CD14-positive monocyte (primary cell): Measurements from ENCODE around the gene PIEZO1. TPM values are rescaled to one million over a fixed set of nuclear protein-coding genes. Genes with fewer than 3 reads are reported as not detected.
A peak's percentile ranks its signal among the peaks of the same experiment; 100 is the strongest.

Experiments used
- DNase-seq, 3 donors: peaks; one replicate each; pipeline ENCODE4 v3.0.0-alpha.2; 2011 to 2022
- H2AFZ ChIP-seq: 2 replicates; pipeline ENCODE4 v1.6.0; 2012; ENCODE audit warnings: mild to moderate bottlenecking, low read depth, low read length, inconsistent platforms; ENCODE audit not compliant: insufficient read depth, poor library complexity, severe bottlenecking
- H3K27ac ChIP-seq, 2 donors: 1 replicate in 1 of 2; 2 replicates in 1 of 2; pipeline ENCODE4 v1.5.1; 2012 to 2013; ENCODE audit warnings: low read length in 2 of 2, control low read depth in 1 of 2, inconsistent platforms in 1 of 2, low read depth in 1 of 2, mild to moderate bottlenecking in 1 of 2
- H3K27me3 ChIP-seq, 2 donors: one replicate each; pipeline versions ENCODE4 v1.6.0 to v1.6.1; 2011 to 2013; ENCODE audit warnings: low read length in 2 of 2; ENCODE audit not compliant: control insufficient read depth in 2 of 2, insufficient read depth in 2 of 2
- H3K36me3 ChIP-seq, 2 donors: replicated peaks in 1 of 2; 1 replicate in 1 of 2; 2 replicates in 1 of 2; pipeline versions ENCODE4 v1.5.1 to v1.6.1; 2012 to 2013; ENCODE audit warnings: low read length in 2 of 2, control low read depth in 1 of 2, inconsistent platforms in 1 of 2, mild to moderate bottlenecking in 1 of 2; ENCODE audit not compliant: insufficient read depth in 2 of 2, control insufficient read depth in 1 of 2
- H3K4me1 ChIP-seq, 2 donors: 1 replicate in 1 of 2; 2 replicates in 1 of 2; pipeline versions ENCODE4 v1.5.1 to v1.6.1; 2012 to 2013; ENCODE audit warnings: low read length in 2 of 2, control low read depth in 1 of 2, inconsistent platforms in 1 of 2, mild to moderate bottlenecking in 1 of 2, moderate library complexity in 1 of 2; ENCODE audit not compliant: insufficient read depth in 2 of 2, control insufficient read depth in 1 of 2
- H3K4me2 ChIP-seq: replicated peaks from 2 replicates; pipeline ENCODE3; 2012; ENCODE audit warnings: low read length, moderate library complexity, mild to moderate bottlenecking; ENCODE audit not compliant: poor library complexity, severe bottlenecking; ENCODE audit errors: extremely low read depth
- H3K4me3 ChIP-seq, 3 experiments: fragments of 200-600 bp in 1 of 3; sonication (generic) in 1 of 3; replicated peaks in 1 of 3; 1 replicate in 2 of 3; 2 replicates in 1 of 3; pipeline ENCODE4 v1.5.1; 2011 to 2013; ENCODE audit warnings: low read length in 3 of 3, mild to moderate bottlenecking in 3 of 3, control low read depth in 2 of 3, low read depth in 2 of 3, inconsistent platforms in 1 of 3, moderate library complexity in 1 of 3
- H3K79me2 ChIP-seq: 2 replicates; pipeline ENCODE4 v1.6.0; 2012; ENCODE audit warnings: mild to moderate bottlenecking, control low read depth, inconsistent platforms, low read length, moderate library complexity; ENCODE audit not compliant: insufficient read depth
- H3K9ac ChIP-seq: 2 replicates; pipeline ENCODE4 v1.6.0; 2017; ENCODE audit warnings: low read length, mild to moderate bottlenecking; ENCODE audit not compliant: insufficient read depth, poor library complexity, severe bottlenecking
- H3K9me3 ChIP-seq, 2 donors: replicated peaks in 1 of 2; 1 replicate in 1 of 2; 2 replicates in 1 of 2; pipeline versions ENCODE4 v1.5.1 to v1.6.1; 2012 to 2013; ENCODE audit warnings: low read length in 2 of 2, control low read depth in 1 of 2; ENCODE audit not compliant: control insufficient read depth in 1 of 2, insufficient read depth in 1 of 2
- H4K20me1 ChIP-seq: 2 replicates; pipeline ENCODE4 v1.6.0; 2012; ENCODE audit warnings: mild to moderate bottlenecking, low read length, control low read depth, moderate library complexity; ENCODE audit not compliant: insufficient read depth
- H3K27ac Mint-ChIP-seq, 7 donors: one replicate each; pipeline ENCODE4 v1.8.0; 2020; ENCODE audit warnings: mild to moderate bottlenecking in 7 of 7, mixed read lengths in 7 of 7, moderate library complexity in 6 of 7, inconsistent platforms in 2 of 7
- H3K27me3 Mint-ChIP-seq, 3 donors: one replicate each; pipeline ENCODE4 v1.8.0; 2021 to 2022; ENCODE audit warnings: low read depth in 3 of 3, mild to moderate bottlenecking in 3 of 3, mixed read lengths in 3 of 3, moderate library complexity in 3 of 3, inconsistent platforms in 1 of 3
- H3K36me3 Mint-ChIP-seq, 2 donors: one replicate each; pipeline ENCODE4 v1.8.0; 2020; ENCODE audit warnings: mixed read lengths in 2 of 2, inconsistent platforms in 1 of 2, mild to moderate bottlenecking in 1 of 2
- H3K4me1 Mint-ChIP-seq: one replicate; pipeline ENCODE4 v1.8.0; 2020; ENCODE audit warnings: mild to moderate bottlenecking, mixed read lengths
- H3K4me3 Mint-ChIP-seq, 2 donors: one replicate each; pipeline ENCODE4 v1.8.0; 2020; ENCODE audit warnings: mild to moderate bottlenecking in 2 of 2, mixed read lengths in 2 of 2, moderate library complexity in 1 of 2
- H3K9me3 Mint-ChIP-seq, 7 donors: one replicate each; pipeline ENCODE4 v1.8.0; 2020 to 2022; ENCODE audit warnings: mixed read lengths in 7 of 7, mild to moderate bottlenecking in 6 of 7, moderate library complexity in 6 of 7, inconsistent platforms in 2 of 7
- CTCF ChIP-seq: fragments of 200-600 bp; IDR thresholded peaks from one replicate; pipeline ENCODE4 v1.8.0; 2022; ENCODE audit warnings: antibody characterized with exemption, mild to moderate bottlenecking
- WGBS: methylation state at CpG from one replicate; pipeline ENCODE4 v1.1.5; 2013; ENCODE audit warnings: missing lambda C conversion rate; ENCODE audit not compliant: insufficient coverage; 5-methylcytosine and 5-hydroxymethylcytosine counted together
- intact Hi-C, 2 donors: fragments of 100-400 bp; cut with micrococcal nuclease; formaldehyde crosslinking; loops; one replicate each; pipeline versions ENCODE4 v1.15.0 to v1.15.1; 2023
- polyA plus RNA-seq, 3 donors: library from polyadenylated mRNA; depleted of rRNA in 1 of 3; unstranded in 2 of 3; stranded (reverse) in 1 of 3; fragments of 300-500 nt in 2 of 3; fragments of >200 nt in 1 of 3; fragmentation: Illumina TruSeq in 2 of 3; gene quantifications; 1 replicate in 2 of 3; 2 replicates in 1 of 3; pipeline ENCODE4 v1.2.3, GENCODE V29; 2012 to 2021

Gene PIEZO1
- polyA plus RNA-seq, 3 donors, result 10.2 to 405 (median 15.0) TPM

GRCh38 chr16:88807626-88808453 is 22.8 kb upstream of the PIEZO1 start:
- H3K9ac ChIP-seq, result no peak overlapping the region
- peak overlapping the region in 2 of 7 donors; percentile 53 to 63 for H3K27ac Mint-ChIP-seq
- peaks cover 14 to 25% of the 10 kb centered on the region in 2 donors for H3K36me3 ChIP-seq
- H2AFZ ChIP-seq, result no peak overlapping the region
- no peak overlapping the region for H3K27ac ChIP-seq
- H3K4me2 ChIP-seq, result no peak overlapping the region
- peaks cover 41 to 60% of the 10 kb centered on the region in 2 donors for H3K4me1 ChIP-seq
- peaks cover 0 to 2% (median 0%) of the 10 kb centered on the region in 3 donors for H3K27me3 Mint-ChIP-seq
- no peak overlapping the region for H3K4me3 ChIP-seq
- TF ChIP-seq CTCF, result no peak
- DNase-seq, result no peak
- WGBS, result 91% methylated on average over 24 of the region's 26 CpGs
- no peak overlapping the region for H3K4me3 Mint-ChIP-seq
- peaks cover 19 to 30% of the 10 kb centered on the region in 2 donors for H3K36me3 Mint-ChIP-seq
- peaks cover 40% of the 10 kb centered on the region for H4K20me1 ChIP-seq
- no peaks in the 10 kb centered on the region for H3K27me3 ChIP-seq
- no peaks in the 10 kb centered on the region for H3K9me3 Mint-ChIP-seq
- intact Hi-C loops, result no loop called here
- no peaks in the 10 kb centered on the region for H3K9me3 ChIP-seq
- H3K79me2 ChIP-seq, result peaks cover 80% of the 10 kb centered on the region
- H3K4me1 Mint-ChIP-seq, result peaks cover 32% of the 10 kb centered on the region

GRCh38 chr16:88807142-88807625 is 22.2 kb upstream of the PIEZO1 start:
- no peak for TF ChIP-seq CTCF
- Histone ChIP-seq H3K4me3 (no peak overlapping the region), H3K27ac (no peak overlapping the region), H3K4me1 (peaks cover 41 to 60% of the 10 kb centered on the region in 2 donors), H3K27me3 (no peaks in the 10 kb centered on the region), H3K9me3 (no peaks in the 10 kb centered on the region), H2AFZ (no peak overlapping the region), H3K4me2 (no peak overlapping the region), H3K36me3 (peaks cover 14 to 25% of the 10 kb centered on the region in 2 donors), H3K9ac (no peak overlapping the region), H4K20me1 (peaks cover 40% of the 10 kb centered on the region), H3K79me2 (peaks cover 80% of the 10 kb centered on the region)
- WGBS, result 94% methylated on average over 24 of the region's 24 CpGs
- DNase-seq, result no peak
- intact Hi-C loops, result no loop called here
- Mint-ChIP-seq H3K36me3 (peaks cover 19 to 30% of the 10 kb centered on the region in 2 donors), H3K4me1 (peaks cover 29% of the 10 kb centered on the region), H3K4me3 (no peak overlapping the region), H3K27ac (peak overlapping the region in 1 of 7 donors; percentile 2), H3K27me3 (peaks cover 0 to 2% (median 0%) of the 10 kb centered on the region in 3 donors), H3K9me3 (no peaks in the 10 kb centered on the region)
